Measurements from ENCODE around the gene IGF1R. TPM values are rescaled to one million over a fixed set of nuclear protein-coding genes. Genes with fewer than 3 reads are reported as not detected.

The IGF1R gene
- total and polyA plus RNA-seq, 4 donors: 17.6 to 34.8 (median 21.0) TPM

DNA sequence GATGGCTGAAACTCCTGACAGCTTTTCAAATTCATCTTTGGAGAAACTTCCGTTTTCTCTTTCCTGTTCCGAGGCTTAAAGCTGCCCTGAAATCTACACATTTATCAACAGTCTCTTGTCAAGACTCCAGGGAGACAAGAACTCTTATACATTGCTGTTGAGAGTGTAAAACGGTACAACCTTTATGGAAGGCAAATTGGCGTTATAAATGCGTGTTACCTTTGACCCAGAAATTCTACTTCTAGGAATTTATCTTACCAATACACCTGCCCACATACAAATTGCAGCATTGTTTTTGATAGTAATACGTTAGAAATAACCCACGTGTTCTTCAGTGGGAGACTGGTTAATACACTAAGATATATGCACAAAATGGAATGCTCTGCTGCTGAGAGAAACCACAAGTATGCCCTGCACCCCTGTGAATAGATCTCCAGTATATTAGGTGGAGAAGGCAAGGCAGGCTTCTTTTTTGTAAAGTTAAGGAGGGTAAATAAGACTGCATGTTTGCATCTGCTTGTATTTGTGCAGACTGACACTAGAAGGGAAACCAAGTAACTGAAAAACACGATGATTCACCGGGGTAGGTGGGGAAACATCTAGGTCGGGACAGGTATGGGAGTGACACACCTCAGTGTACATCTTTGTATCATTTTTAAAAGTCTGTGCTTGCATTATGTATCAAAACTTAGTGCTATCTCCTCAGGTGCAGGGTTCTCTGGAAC lies 97.5 kb downstream of the IGF1R start:
- no peaks in the 10 kb centered on the region for H3K27me3 ChIP-seq (ENCODE audit: control insufficient read depth, insufficient read depth, low read length)
- no peak for DNase-seq (ENCODE audit: low read depth in 4 of 6, low spot score in 6 of 6)
- no peaks in the 10 kb centered on the region for H3K9me3 ChIP-seq (ENCODE audit: control insufficient read depth, insufficient read depth, low read length)
- no peak overlapping the region for H3K27ac ChIP-seq (ENCODE audit: low read depth, low read length)
- no peaks in the 10 kb centered on the region for H3K36me3 ChIP-seq (ENCODE audit: control insufficient read depth, insufficient read depth, low read length)
- H3K4me1 ChIP-seq (ENCODE audit: control insufficient read depth, insufficient read depth, low read length): no peaks in the 10 kb centered on the region
- H3K4me3 ChIP-seq (ENCODE audit: low read depth, low read length): no peak overlapping the region
- 100% methylated on average over 2 of the region's 10 CpGs for WGBS (ENCODE audit: insufficient coverage)

DNA sequence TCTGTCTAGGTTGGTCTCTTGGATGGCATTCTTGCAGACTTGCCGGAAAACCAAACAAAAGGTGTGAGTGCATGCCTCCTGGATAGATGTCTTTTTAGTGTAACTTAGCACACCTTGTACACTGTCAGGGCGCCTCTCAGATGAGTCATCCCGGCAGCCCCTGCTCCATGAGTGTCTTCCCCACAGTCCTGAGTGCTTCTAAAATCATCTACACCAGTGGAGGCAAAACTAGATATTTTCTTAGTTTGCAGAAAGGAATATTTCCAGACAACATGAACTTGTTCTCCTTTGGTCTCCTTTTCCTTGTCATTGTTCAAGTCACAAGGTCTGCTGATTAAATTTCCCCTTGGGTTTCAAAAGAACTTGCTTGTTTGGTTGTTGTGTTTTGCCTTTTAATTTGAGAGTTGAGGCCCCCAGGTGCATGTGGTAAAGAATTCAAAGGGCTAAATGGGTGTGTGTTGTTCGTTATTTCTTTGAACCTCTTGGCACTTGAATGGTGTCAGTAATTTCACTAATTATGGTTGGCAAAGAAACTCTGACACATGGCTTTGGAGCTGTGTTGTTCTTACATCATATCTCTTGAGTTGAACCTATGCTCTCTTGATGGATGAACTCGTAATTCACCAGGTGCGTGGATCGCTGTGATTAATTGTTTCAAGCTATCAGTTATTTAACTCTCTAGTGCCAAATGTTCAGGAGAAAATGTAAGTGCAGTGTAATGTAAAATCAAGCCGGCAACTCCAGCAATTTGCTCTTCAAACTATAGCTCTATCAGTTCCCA lies 98.2 kb downstream of the IGF1R start:
- peak in 1 of 6 donors; percentile 28 for DNase-seq (ENCODE audit: low read depth in 4 of 6, low spot score in 6 of 6)
- Histone ChIP-seq H3K27ac (ENCODE audit: low read depth, low read length) (no peak overlapping the region), H3K4me3 (ENCODE audit: low read depth, low read length) (no peak overlapping the region), H3K27me3 (ENCODE audit: control insufficient read depth, insufficient read depth, low read length) (no peaks in the 10 kb centered on the region), H3K4me1 (ENCODE audit: control insufficient read depth, insufficient read depth, low read length) (no peaks in the 10 kb centered on the region), H3K9me3 (ENCODE audit: control insufficient read depth, insufficient read depth, low read length) (no peaks in the 10 kb centered on the region), H3K36me3 (ENCODE audit: control insufficient read depth, insufficient read depth, low read length) (no peaks in the 10 kb centered on the region)
- 50% methylated on average over 2 of the region's 8 CpGs for WGBS (ENCODE audit: insufficient coverage)

DNA sequence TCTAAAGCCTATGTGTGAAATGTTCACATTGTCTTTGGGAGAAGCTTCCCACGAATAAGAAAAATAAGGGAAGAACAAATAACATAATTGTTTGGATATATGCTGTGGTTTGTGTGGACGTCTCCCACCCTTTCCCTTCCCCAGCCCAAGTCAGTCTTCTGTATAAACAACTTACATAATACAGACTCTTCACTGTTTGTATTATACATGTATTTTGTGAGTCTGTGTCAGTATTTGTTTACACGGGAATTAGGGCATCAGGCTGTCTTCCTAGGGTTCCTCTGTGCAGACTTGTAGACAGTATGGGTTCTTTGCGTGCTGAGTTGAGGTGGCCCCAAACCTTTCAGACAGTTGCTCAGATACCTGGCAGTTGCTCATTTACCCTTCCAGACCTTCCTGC lies 103.4 kb downstream of the IGF1R start:
- DNase-seq (ENCODE audit: low read depth in 4 of 6, low spot score in 6 of 6): no peak
- no peaks in the 10 kb centered on the region for H3K36me3 ChIP-seq (ENCODE audit: control insufficient read depth, insufficient read depth, low read length)
- 55% methylated on average over 2 of the region's 4 CpGs for WGBS (ENCODE audit: insufficient coverage)
- H3K4me1 ChIP-seq (ENCODE audit: control insufficient read depth, insufficient read depth, low read length): peaks cover 3% of the 10 kb centered on the region
- no peak overlapping the region for H3K27ac ChIP-seq (ENCODE audit: low read depth, low read length)
- no peak overlapping the region for H3K4me3 ChIP-seq (ENCODE audit: low read depth, low read length)
- H3K9me3 ChIP-seq (ENCODE audit: control insufficient read depth, insufficient read depth, low read length): no peaks in the 10 kb centered on the region
- H3K27me3 ChIP-seq (ENCODE audit: control insufficient read depth, insufficient read depth, low read length): no peaks in the 10 kb centered on the region

DNA sequence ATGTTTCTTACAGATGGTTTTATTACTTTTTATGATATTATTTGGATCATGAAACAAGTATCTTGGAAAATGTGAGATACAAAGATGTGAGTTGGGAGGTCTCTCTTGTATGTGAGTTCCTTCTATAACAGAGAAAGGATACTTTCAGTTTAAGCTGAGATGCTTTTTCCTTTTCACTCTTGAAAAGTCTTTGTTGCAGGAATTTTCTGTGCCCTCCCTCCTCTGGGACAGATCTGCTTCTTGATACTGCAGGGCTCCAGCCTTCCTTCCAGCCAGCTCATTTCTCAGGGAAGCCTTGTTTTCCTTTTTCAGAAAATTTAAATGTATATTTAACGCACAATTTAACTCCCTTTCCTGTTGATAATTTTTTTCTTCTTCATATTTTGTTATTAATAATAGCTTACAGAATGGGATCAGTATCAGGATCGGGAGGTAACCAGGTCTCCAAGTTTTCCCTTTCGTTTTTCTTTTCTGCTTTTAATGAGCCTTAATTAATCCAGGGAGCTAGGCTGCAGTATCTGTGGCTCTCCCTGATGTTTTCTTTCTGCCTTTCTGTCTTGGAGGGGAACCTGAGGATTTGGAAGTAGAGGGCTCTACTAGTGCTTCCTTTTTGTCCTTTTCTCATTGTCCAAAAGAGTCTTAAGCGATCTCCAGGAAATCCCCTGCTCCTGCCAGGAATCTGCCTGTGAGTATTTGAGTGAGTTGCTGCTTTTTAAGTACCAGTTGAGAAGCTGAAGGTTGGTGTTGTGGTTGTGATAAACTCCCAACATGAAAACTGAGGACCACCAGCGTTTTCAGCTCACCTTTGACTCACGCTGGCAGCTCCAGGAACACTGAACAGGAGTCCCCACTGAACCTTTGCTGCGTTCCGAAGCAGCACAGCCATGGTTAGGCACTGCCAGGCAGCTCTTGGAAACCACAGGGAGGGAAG lies 105.7 kb downstream of the IGF1R start:
- 37% methylated on average over 4 of the region's 8 CpGs for WGBS (ENCODE audit: insufficient coverage)
- Histone ChIP-seq H3K4me3 (ENCODE audit: low read depth, low read length) (peak overlapping the region; percentile 11), H3K27ac (ENCODE audit: low read depth, low read length) (peak overlapping the region; percentile 57), H3K4me1 (ENCODE audit: control insufficient read depth, insufficient read depth, low read length) (peaks cover 6% of the 10 kb centered on the region), H3K36me3 (ENCODE audit: control insufficient read depth, insufficient read depth, low read length) (no peaks in the 10 kb centered on the region), H3K27me3 (ENCODE audit: control insufficient read depth, insufficient read depth, low read length) (no peaks in the 10 kb centered on the region), H3K9me3 (ENCODE audit: control insufficient read depth, insufficient read depth, low read length) (no peaks in the 10 kb centered on the region)
- DNase-seq (ENCODE audit: low read depth in 4 of 6, low spot score in 6 of 6): peak in 2 of 6 donors; percentile 42 to 52

DNA sequence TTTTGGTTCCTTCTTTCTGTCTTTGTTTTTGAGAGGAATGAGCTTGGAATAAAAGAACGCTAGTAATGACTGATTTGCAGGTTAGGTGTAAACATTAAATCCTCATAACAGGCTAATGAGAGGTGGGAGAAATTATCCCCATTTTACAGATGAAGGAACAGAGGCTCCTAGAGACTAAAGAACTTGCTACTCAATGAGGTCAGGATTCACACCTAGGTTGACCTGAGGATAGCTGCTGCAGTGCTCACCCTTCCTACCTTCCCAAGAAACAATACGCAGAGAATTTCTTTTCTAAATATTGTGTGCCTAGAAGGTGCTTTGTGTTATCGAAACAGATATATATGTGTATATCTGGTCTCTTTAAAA lies 106.3 kb downstream of the IGF1R start:
- Histone ChIP-seq H3K27me3 (ENCODE audit: control insufficient read depth, insufficient read depth, low read length) (no peaks in the 10 kb centered on the region), H3K27ac (ENCODE audit: low read depth, low read length) (no peak overlapping the region), H3K36me3 (ENCODE audit: control insufficient read depth, insufficient read depth, low read length) (no peaks in the 10 kb centered on the region), H3K9me3 (ENCODE audit: control insufficient read depth, insufficient read depth, low read length) (no peaks in the 10 kb centered on the region), H3K4me3 (ENCODE audit: low read depth, low read length) (no peak overlapping the region), H3K4me1 (ENCODE audit: control insufficient read depth, insufficient read depth, low read length) (peaks cover 6% of the 10 kb centered on the region)
- no CpG with 5 or more reads among the region's 3 CpGs for WGBS (ENCODE audit: insufficient coverage)
- DNase-seq (ENCODE audit: low read depth in 4 of 6, low spot score in 6 of 6): no peak

DNA sequence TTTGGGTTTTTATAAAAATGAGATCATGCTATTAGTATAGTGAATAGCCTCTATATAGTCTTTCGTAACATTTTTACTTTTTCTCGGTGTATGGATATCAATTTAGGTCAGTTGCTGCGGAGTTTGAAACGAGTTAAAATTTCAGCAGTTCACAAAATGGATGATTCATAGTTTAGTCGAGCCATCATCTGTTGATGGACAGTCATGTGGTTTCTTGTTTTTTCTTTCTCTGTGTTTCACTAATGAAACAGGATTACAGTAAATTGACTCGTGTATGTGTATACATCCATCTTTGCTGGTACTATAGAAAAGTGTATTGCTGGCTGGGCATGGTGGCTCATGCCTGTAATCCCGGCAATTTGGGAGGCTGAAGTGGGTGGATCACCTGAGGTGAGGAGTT lies 106.8 kb downstream of the IGF1R start:
- H3K4me1 ChIP-seq (ENCODE audit: control insufficient read depth, insufficient read depth, low read length): peaks cover 6% of the 10 kb centered on the region
- no peaks in the 10 kb centered on the region for H3K27me3 ChIP-seq (ENCODE audit: control insufficient read depth, insufficient read depth, low read length)
- H3K9me3 ChIP-seq (ENCODE audit: control insufficient read depth, insufficient read depth, low read length): no peaks in the 10 kb centered on the region
- WGBS (ENCODE audit: insufficient coverage): 93% methylated on average over 6 of the region's 7 CpGs
- H3K27ac ChIP-seq (ENCODE audit: low read depth, low read length): no peak overlapping the region
- no peaks in the 10 kb centered on the region for H3K36me3 ChIP-seq (ENCODE audit: control insufficient read depth, insufficient read depth, low read length)
- H3K4me3 ChIP-seq (ENCODE audit: low read depth, low read length): no peak overlapping the region
- DNase-seq (ENCODE audit: low read depth in 4 of 6, low spot score in 6 of 6): no peak

DNA sequence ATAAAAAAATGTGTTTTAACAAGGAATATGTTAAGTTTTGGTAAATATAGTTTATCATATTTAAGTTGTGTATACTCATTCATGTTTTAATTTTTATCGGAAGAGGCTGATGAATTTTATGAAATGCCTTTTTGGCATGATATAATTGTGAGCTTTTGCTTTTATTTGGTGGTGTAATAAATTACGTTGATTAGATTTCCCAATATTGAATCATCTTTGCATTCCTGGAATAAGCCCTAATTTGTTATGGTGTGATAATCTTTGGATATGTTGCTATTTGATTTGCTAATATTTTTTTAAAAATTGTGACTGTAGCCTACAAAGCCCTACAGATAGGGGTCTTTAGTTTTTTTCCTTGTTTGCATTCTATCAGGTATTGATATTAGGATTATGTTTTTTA lies 107.4 kb downstream of the IGF1R start:
- Histone ChIP-seq H3K36me3 (ENCODE audit: control insufficient read depth, insufficient read depth, low read length) (no peaks in the 10 kb centered on the region), H3K4me1 (ENCODE audit: control insufficient read depth, insufficient read depth, low read length) (peaks cover 6% of the 10 kb centered on the region), H3K9me3 (ENCODE audit: control insufficient read depth, insufficient read depth, low read length) (no peaks in the 10 kb centered on the region), H3K4me3 (ENCODE audit: low read depth, low read length) (no peak overlapping the region), H3K27me3 (ENCODE audit: control insufficient read depth, insufficient read depth, low read length) (no peaks in the 10 kb centered on the region), H3K27ac (ENCODE audit: low read depth, low read length) (no peak overlapping the region)
- no peak for DNase-seq (ENCODE audit: low read depth in 4 of 6, low spot score in 6 of 6)
- WGBS (ENCODE audit: insufficient coverage): no CpG with 5 or more reads among the region's 2 CpGs

DNA sequence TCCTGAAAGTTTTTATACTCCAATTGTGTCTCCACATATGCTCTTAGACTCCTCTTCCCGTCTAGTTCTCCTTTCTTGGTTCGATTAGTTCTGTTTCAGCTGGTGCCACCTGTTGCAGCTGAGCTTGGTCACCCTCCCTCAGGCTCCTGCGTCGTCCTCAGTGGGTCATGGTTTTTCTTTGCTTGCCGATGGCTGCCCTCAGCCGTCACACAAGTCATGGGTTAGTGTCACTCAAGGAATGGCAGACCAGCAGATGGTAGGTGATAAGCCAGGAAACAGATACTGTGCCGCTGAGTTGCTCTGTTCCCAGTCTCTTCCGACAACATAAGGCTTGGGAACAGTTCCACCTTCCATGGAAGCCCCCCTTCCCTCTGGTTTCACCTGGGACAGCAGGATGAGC lies 109.9 kb downstream of the IGF1R start:
- no peak for DNase-seq (ENCODE audit: low read depth in 4 of 6, low spot score in 6 of 6)
- no peaks in the 10 kb centered on the region for H3K36me3 ChIP-seq (ENCODE audit: control insufficient read depth, insufficient read depth, low read length)
- H3K4me3 ChIP-seq (ENCODE audit: low read depth, low read length): no peak overlapping the region
- 91% methylated on average over 7 of the region's 8 CpGs for WGBS (ENCODE audit: insufficient coverage)
- H3K27me3 ChIP-seq (ENCODE audit: control insufficient read depth, insufficient read depth, low read length): no peaks in the 10 kb centered on the region
- peaks cover 6% of the 10 kb centered on the region for H3K4me1 ChIP-seq (ENCODE audit: control insufficient read depth, insufficient read depth, low read length)
- H3K27ac ChIP-seq (ENCODE audit: low read depth, low read length): no peak overlapping the region
- H3K9me3 ChIP-seq (ENCODE audit: control insufficient read depth, insufficient read depth, low read length): no peaks in the 10 kb centered on the region

DNA sequence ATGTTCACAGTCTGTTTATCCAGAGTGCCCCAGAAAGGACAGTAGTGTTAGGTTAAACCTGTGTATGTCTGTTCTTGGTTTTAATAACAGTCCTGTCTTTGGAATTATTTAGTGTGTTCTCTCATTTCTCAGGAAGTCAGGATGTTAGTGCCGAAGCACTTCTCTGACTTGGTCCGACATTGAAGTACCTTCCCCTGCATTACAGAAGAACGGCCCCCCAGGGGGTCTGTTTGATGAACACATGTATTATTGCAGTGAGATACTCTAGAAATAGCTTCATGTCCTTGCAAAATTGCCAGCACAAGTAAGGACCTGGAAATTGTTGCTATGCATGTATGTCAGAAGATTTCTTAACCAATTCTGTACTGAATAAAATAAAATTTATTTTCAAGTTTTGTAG lies 110.9 kb downstream of the IGF1R start:
- Histone ChIP-seq H3K4me1 (ENCODE audit: control insufficient read depth, insufficient read depth, low read length) (peaks cover 5% of the 10 kb centered on the region), H3K36me3 (ENCODE audit: control insufficient read depth, insufficient read depth, low read length) (no peaks in the 10 kb centered on the region), H3K9me3 (ENCODE audit: control insufficient read depth, insufficient read depth, low read length) (no peaks in the 10 kb centered on the region), H3K4me3 (ENCODE audit: low read depth, low read length) (no peak overlapping the region), H3K27ac (ENCODE audit: low read depth, low read length) (no peak overlapping the region), H3K27me3 (ENCODE audit: control insufficient read depth, insufficient read depth, low read length) (no peaks in the 10 kb centered on the region)
- WGBS (ENCODE audit: insufficient coverage): 100% methylated on average over 1 of the region's 3 CpGs
- DNase-seq (ENCODE audit: low read depth in 4 of 6, low spot score in 6 of 6): peak in 1 of 6 donors; percentile 61
